ENCODE measurements around the gene MBOAT2. TPM values are rescaled to one million over a fixed set of nuclear protein-coding genes. Genes with fewer than 3 reads are reported as not detected.
"Not testable (repeated sequence)": the region's sequence is repeated elsewhere in the genome, so short reads cannot be mapped to it uniquely, and the experiment has no call there.

MBOAT2 gene, protein sequence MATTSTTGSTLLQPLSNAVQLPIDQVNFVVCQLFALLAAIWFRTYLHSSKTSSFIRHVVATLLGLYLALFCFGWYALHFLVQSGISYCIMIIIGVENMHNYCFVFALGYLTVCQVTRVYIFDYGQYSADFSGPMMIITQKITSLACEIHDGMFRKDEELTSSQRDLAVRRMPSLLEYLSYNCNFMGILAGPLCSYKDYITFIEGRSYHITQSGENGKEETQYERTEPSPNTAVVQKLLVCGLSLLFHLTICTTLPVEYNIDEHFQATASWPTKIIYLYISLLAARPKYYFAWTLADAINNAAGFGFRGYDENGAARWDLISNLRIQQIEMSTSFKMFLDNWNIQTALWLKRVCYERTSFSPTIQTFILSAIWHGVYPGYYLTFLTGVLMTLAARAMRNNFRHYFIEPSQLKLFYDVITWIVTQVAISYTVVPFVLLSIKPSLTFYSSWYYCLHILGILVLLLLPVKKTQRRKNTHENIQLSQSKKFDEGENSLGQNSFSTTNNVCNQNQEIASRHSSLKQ
- 1 to 10 TPM; 4.6 to 5.1 TPM for total RNA-seq

- DNase-seq: peak; percentile 82
- H3K4me3 Mint-ChIP-seq: peak within 1 kb of the TSS; percentile 74
- no peaks in the 10 kb centered on the region for H3K9me3 Mint-ChIP-seq
- H3K36me3 Mint-ChIP-seq (ENCODE audit: low read depth): no peaks in the 10 kb centered on the region
- H3K4me1 Mint-ChIP-seq: peaks cover 19% of the 10 kb centered on the region
- POLR2A ChIA-PET: interaction anchor here (1.1 kb wide), 1 partner anchor 322 kb away, joined by 3 read pairs; the partner anchor contains the start of gene ID2
- H3K27ac Mint-ChIP-seq: no peak within 1 kb of the TSS
- CTCF ChIA-PET: no interaction called here
- H3K27me3 Mint-ChIP-seq: peaks cover 8% of the 10 kb centered on the region
Observed at GRCh38 chr2:9003616-9004337, at the start of gene MBOAT2. Gene MBOAT2, minus strand, starts transcription at chr2:9003684. Its CDS starts 70 bp downstream, at chr2:9003614.

DNA sequence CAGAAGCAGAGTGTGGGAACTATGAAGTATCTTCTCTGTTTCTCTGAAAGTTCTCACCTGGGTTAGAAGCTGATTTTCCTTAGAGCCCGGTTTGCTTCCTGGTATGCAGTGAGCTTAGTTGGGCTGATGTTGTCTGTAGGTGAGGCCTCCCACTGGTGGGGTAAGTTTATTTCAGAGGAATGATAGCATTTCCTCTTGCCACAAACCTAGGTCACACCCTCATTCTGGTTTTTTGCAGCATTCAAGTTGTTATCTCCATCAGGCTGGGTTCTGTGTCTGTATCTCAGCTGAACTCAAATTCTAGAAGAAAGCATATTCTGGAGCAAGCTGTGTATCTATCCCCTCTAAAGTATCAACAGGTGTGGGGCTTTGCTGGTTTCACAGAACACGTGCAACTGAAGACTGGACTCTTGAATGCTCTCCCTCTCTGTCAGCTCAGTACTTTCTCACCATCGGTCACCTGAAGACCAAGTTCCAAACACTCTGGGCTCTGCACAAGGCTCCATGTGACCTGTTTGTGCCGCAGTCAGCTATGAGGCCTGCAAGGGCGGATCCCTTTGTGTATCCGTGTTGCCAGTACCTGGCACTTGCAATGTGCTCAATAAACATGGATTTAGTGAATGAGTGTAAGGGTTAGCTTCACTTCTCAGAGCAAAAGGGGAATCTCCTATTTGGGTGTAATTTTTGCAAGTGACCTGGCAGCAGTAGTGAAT is 49.5 kb upstream of the MBOAT2 start:
- no peaks in the 10 kb centered on the region for H3K36me3 Mint-ChIP-seq (ENCODE audit: low read depth)
- ChIA-PET POLR2A (no interaction called here), CTCF (no interaction called here)
- no peak overlapping the region for H3K4me3 Mint-ChIP-seq
- H3K27me3 Mint-ChIP-seq: peaks cover 4% of the 10 kb centered on the region
- no peak for DNase-seq
- H3K27ac Mint-ChIP-seq: no peak overlapping the region
- H3K4me1 Mint-ChIP-seq: peaks cover 6% of the 10 kb centered on the region
- H3K9me3 Mint-ChIP-seq: peaks cover 3% of the 10 kb centered on the region

- H3K27me3 Mint-ChIP-seq; POLR2A ChIA-PET; H3K9me3 Mint-ChIP-seq; H3K4me3 Mint-ChIP-seq; H3K27ac Mint-ChIP-seq; DNase-seq; H3K36me3 Mint-ChIP-seq (ENCODE audit: low read depth); CTCF ChIA-PET; H3K4me1 Mint-ChIP-seq: not testable (repeated sequence)
Observed at GRCh38 chr2:9051451-9051850, 48.0 kb upstream of the MBOAT2 start.

DNA sequence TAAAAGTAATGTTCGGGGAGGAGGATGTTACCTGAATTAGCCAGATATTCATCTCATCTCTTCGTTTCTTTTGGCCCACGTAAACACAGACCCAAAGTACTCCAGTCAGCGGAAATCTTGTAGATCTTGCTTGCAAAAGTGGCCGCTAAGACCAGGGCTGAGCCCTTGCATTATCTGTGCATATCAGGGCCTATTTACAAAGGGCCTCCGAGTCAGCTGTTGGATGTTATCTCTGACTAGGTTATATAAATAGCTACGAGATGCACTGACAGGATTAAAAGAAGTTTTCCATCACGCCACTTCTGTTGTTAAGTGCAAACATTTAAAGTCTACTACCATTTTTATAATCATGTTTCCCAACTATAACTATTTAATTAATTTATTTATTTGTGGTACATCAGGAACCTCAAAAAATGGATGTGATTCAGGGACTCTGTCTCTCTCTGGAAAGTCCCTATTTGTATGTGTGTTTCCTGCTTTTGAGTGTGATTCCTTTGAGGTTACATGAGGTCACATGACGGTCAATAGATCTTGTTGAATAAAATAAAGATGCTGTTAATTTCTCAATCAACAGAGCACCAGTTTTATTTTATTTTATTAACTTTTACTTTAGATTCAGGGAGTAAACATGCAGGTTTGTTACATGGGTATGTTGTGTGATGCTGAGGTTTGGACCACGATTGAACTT is 46.8 kb upstream of the MBOAT2 start:
- CTCF ChIA-PET: no interaction called here
- no peak overlapping the region for H3K4me3 Mint-ChIP-seq
- H3K9me3 Mint-ChIP-seq: no peaks in the 10 kb centered on the region
- no peak overlapping the region for H3K27ac Mint-ChIP-seq
- POLR2A ChIA-PET: no interaction called here
- no peaks in the 10 kb centered on the region for H3K4me1 Mint-ChIP-seq
- peaks cover 4% of the 10 kb centered on the region for H3K27me3 Mint-ChIP-seq
- no peaks in the 10 kb centered on the region for H3K36me3 Mint-ChIP-seq (ENCODE audit: low read depth)
- DNase-seq: no peak

GRCh38 chr2:9045595-9045994 is 42.1 kb upstream of the MBOAT2 start:
- ChIA-PET POLR2A (no interaction called here), CTCF (no interaction called here)
- no peaks in the 10 kb centered on the region for H3K9me3 Mint-ChIP-seq
- no peak overlapping the region for H3K4me3 Mint-ChIP-seq
- H3K36me3 Mint-ChIP-seq (ENCODE audit: low read depth): no peaks in the 10 kb centered on the region
- no peak for DNase-seq
- no peaks in the 10 kb centered on the region for H3K4me1 Mint-ChIP-seq
- no peak overlapping the region for H3K27ac Mint-ChIP-seq
- peaks cover 6% of the 10 kb centered on the region for H3K27me3 Mint-ChIP-seq

- H3K4me3 Mint-ChIP-seq; H3K4me1 Mint-ChIP-seq; H3K9me3 Mint-ChIP-seq; CTCF ChIA-PET; H3K36me3 Mint-ChIP-seq (ENCODE audit: low read depth); H3K27ac Mint-ChIP-seq; POLR2A ChIA-PET; DNase-seq: not testable (repeated sequence)
- H3K27me3 Mint-ChIP-seq: peaks cover 11% of the 10 kb centered on the region
Observed at GRCh38 chr2:9043491-9043890, 40.0 kb upstream of the MBOAT2 start.

- no peaks in the 10 kb centered on the region for H3K36me3 Mint-ChIP-seq (ENCODE audit: low read depth)
- no peak overlapping the region for H3K27ac Mint-ChIP-seq
- DNase-seq: no peak
- no peak overlapping the region for H3K4me3 Mint-ChIP-seq
- ChIA-PET CTCF (no interaction called here), POLR2A (no interaction called here)
- peaks cover 29% of the 10 kb centered on the region for H3K27me3 Mint-ChIP-seq
- peaks cover 17% of the 10 kb centered on the region for H3K4me1 Mint-ChIP-seq
- peaks cover 5% of the 10 kb centered on the region for H3K9me3 Mint-ChIP-seq
Observed at GRCh38 chr2:9037166-9037565, 33.7 kb upstream of the MBOAT2 start.

DNA sequence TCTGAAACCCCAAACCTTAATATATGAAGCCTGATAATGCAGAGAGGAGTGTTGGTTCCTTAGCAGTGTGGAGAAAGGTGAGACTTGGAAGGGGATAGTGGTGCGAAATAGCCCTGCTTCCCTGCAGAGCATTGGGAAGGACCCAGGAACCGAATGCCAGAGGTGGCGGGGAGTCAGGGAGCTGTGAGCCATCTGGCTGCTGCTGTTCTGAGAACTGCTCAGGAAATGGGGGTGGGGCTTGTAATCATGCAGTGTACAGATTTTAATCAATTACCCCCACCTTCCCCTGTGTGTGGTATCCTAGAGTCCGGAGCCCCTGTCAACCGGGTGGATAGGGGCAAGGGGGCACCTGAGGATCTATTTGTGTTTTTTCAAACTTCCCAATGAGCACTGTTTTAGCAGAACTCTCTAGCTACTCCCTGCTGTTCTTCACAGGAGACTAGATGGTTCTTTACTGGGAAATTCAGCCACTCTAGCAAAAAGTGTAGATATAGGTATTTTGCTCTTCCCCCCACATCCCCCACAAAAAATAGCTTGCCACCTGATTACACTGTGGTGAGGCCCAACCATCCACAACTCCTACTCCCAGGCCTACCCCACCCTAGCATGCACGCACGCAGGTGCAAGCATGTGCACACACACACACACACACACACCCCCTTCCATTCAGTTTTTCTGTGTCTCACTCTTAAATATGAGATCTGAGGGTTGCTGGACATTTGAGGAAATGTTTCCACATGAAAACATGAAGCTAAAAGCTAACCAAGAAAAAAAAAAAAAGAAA is 30.1 kb upstream of the MBOAT2 start:
- Mint-ChIP-seq H3K4me3 (no peak overlapping the region), H3K36me3 (ENCODE audit: low read depth) (no peaks in the 10 kb centered on the region), H3K4me1 (peaks cover 17% of the 10 kb centered on the region), H3K27ac (no peak overlapping the region), H3K9me3 (peaks cover 5% of the 10 kb centered on the region), H3K27me3 (peaks cover 35% of the 10 kb centered on the region)
- DNase-seq: no peak
- CTCF ChIA-PET: no interaction called here
- POLR2A ChIA-PET: no interaction called here

DNA sequence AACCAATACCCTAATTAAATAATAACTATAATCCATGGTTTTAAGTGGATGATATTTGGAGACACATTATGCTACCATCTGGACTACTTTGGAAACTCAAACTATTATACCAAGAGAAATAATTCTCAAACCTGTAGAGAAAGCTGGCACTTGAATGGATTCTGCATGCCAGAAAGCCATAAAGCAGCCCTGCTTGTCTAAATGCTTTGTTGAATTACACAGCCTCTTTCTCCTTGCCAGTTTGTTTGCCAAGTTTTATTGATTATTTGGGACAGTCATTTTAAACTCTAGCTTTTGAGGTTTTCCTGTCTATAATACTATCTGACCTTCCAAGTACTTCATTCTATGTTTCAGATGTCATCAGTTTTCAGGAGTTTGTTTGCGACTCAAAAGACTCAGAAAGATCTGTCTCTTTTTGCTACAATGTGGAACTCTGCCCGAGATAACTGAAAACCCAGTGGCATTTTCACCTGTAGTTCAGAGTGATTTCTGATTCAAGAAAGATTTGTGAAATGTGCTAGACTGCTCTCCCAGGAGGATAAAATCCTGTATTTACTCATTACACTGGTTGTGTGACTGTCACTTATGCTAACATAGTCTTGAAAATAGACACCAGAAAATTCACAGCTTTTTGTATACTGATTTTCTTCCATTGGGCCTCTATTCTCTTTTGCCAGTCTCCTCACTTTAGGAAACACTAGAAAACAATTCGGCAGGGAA is 29.2 kb upstream of the MBOAT2 start:
- H3K36me3 Mint-ChIP-seq (ENCODE audit: low read depth): no peaks in the 10 kb centered on the region
- H3K4me3 Mint-ChIP-seq: no peak overlapping the region
- ChIA-PET CTCF (no interaction called here), POLR2A (no interaction called here)
- no peak overlapping the region for H3K27ac Mint-ChIP-seq
- no peak for DNase-seq
- H3K4me1 Mint-ChIP-seq: peaks cover 17% of the 10 kb centered on the region
- H3K9me3 Mint-ChIP-seq: peaks cover under 1% of the 10 kb centered on the region
- peaks cover 29% of the 10 kb centered on the region for H3K27me3 Mint-ChIP-seq

- Mint-ChIP-seq H3K27ac (no peak overlapping the region), H3K36me3 (ENCODE audit: low read depth) (no peaks in the 10 kb centered on the region), H3K9me3 (no peaks in the 10 kb centered on the region), H3K27me3 (peaks cover 31% of the 10 kb centered on the region), H3K4me3 (no peak overlapping the region), H3K4me1 (peaks cover 17% of the 10 kb centered on the region)
- CTCF ChIA-PET: no interaction called here
- POLR2A ChIA-PET: no interaction called here
- DNase-seq: no peak
Observed at GRCh38 chr2:9032121-9032520, 28.6 kb upstream of the MBOAT2 start.

GRCh38 chr2:9031246-9031645 is 27.8 kb upstream of the MBOAT2 start:
- H3K27ac Mint-ChIP-seq: no peak overlapping the region
- H3K4me3 Mint-ChIP-seq: no peak overlapping the region
- H3K4me1 Mint-ChIP-seq: peaks cover 17% of the 10 kb centered on the region
- CTCF ChIA-PET: no interaction called here
- H3K27me3 Mint-ChIP-seq: peaks cover 35% of the 10 kb centered on the region
- POLR2A ChIA-PET: no interaction called here
- no peaks in the 10 kb centered on the region for H3K36me3 Mint-ChIP-seq (ENCODE audit: low read depth)
- no peaks in the 10 kb centered on the region for H3K9me3 Mint-ChIP-seq
- DNase-seq: no peak

DNA sequence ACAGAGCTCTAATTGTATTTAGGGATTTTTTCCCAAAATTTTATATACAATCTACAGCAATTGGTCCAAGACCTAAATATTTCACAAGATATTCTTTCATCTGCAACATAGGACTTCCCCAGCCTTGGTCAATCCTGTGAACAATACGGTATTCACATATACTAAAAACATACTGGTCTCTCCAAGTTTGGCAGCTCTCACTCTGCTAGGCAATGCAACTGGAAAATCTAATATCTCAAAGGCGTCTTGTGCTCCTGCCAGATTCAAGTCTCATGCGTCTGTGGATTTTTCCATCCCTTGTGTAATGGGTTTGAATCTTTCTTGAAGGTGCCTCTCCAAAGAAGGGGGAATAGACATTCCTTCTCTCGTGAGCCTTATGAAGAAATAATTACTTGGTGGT is 27.4 kb upstream of the MBOAT2 start:
- Mint-ChIP-seq H3K36me3 (ENCODE audit: low read depth) (no peaks in the 10 kb centered on the region), H3K27me3 (peaks cover 34% of the 10 kb centered on the region), H3K4me3 (no peak overlapping the region), H3K9me3 (no peaks in the 10 kb centered on the region), H3K4me1 (peaks cover 17% of the 10 kb centered on the region), H3K27ac (no peak overlapping the region)
- ChIA-PET POLR2A (no interaction called here), CTCF (no interaction called here)
- no peak for DNase-seq
